Lower leg skin (tissue), 3 donors: ENCODE measurements around the gene SH3BP5.

ENCODE experiments used
- CTCF ChIP-seq, 3 donors: fragments of 450-650 bp; IDR thresholded peaks; one replicate each; pipeline ENCODE4 v1.5.1; 2016; ENCODE audit warnings: antibody characterized with exemption in 3 of 3, mild to moderate bottlenecking in 3 of 3, moderate library complexity in 2 of 3
- POLR2A ChIP-seq, 2 donors: fragments of 450-650 bp; IDR thresholded peaks; one replicate each; pipeline ENCODE4 v1.6.1; 2016 to 2017; ENCODE audit warnings: antibody characterized with exemption in 2 of 2, mild to moderate bottlenecking in 1 of 2, moderate library complexity in 1 of 2

- TF ChIP-seq CTCF (IDR thresholded peaks at IDR 0.05) = no peak
- no peak for TF ChIP-seq POLR2A (IDR thresholded peaks at IDR 0.05)
These were observed 112.3 kb downstream of the SH3BP5 start for GRCh38 chr3:15220056-15220455.
